Amygdala (tissue), 56 donors: ENCODE measurements around the gene RPRD1B.

ENCODE experiments used
- DNase-seq, 56 donors: peaks; one replicate each; lab custom pipeline; 2025; lab: John Stamatoyannopoulos, UW

The RPRD1B gene

DNA sequence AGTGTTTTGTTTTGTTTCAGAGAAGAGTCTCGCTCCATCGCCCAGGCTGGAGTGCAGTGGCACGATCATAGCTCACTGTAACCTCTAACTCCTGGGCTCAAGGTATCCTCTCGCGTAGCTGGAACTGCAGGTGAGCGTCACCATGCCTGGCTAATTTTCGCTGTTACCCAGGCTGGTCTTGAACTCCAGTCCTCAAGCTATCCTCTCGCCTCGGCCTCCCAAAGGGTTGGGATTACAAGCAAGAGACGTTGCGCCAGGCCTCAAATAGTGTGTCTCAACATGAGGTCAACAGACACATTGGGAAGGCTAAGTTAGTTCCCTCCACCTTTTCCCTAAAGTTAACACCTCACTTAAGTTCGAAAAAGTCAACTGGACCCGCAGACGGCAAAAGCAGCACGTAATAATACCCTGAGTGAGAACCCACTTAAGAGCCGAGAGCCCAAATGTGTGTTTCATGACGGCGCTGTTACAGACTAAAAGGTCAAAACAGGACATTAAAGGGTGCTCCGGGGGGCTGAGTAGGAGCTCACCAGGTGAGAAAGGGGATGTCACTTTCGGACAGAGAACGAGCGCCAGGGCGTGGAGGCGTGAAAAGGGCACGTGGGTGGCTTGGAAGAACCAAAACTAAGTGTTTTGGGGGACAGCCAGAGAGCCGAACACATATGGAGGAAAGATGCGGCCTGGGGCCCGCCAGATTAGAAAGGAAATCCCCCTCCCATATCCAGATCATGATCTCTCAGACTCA is 789 bp upstream of the RPRD1B start:
- DNase-seq: peak in 6 of 56 donors; percentile 39 to 57 (median 52)

DNA sequence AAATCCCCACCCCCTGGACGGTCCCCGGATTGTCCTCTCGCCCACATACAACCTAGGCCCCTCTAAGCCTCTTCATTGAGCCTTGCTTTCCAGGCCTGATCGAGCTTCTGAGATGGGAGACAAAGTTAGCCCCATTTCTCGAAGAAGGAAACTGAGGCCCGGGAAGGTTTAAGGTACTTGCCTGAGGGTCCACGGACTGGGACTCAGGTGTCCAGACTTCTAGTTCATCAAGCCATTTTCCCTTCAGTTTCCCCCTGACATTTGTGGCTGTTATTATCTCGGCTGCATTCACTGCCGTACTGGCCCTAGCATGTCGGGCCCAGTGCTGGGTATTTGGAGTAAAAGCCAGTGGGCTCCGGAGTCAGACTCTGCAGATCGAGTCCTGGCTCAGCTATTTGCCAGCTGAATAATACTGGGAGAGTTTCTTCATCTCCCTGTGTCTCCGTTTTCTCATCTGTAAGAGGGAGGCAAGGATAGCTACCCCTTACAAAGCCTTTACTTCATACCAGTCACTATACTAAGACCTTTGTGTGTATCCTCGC is 633 bp downstream of the RPRD1B start:
- DNase-seq: no peak

DNA sequence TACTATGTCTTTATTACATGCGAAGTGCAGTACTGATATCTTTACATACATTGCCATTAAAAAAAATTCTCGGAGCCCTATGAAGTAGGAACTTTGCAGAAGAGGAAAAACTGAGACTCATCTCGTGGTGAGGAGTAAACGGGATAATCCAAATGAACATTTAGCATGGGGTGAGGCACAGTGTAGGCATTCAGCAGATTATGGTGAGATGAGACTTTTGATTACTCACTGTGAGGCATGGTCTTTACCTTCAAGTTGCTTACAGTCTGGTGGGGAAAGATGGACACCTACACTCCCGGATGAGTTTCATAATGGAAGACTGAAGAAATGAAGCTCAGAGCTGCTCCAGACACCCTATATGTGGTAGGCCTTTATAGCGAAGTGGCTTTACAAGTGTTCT is 1.4 kb downstream of the RPRD1B start:
- no peak for DNase-seq

DNA sequence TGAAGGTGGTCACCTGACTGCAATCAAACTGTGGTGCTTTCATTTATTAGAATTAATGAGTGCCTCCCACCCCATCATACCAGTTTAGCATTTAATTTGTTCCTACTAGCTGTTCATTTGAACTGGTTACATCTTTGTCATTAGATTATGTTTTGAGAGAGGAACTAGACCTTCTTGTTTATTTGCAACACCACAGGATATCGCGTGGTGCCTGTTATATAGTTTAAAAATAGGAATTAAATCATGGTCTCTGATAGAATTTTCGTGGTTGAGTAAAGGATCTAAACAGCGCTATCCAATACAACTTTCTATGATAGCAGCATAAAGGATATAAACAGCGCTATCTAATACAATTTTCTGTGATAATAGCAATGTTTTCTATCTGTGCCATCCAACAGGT is 2.8 kb downstream of the RPRD1B start:
- no peak for DNase-seq

DNA sequence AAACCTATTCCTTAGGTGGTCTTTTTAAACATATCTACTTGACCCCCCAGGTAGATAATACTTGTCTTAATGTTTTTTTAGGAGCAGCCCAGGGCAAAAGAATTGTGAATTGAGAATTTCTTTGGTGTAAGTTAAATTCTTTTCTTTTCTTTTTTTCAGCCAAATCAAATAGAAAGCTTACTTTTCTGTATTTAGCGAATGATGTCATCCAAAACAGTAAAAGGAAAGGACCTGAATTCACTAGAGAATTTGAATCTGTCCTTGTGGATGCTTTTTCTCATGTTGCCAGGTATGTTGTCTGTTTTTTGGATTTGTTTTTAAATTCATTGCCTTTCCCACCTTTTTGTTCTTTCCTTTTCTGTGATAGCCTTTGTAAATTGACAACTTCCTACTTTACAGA is 6.7 kb downstream of the RPRD1B start:
- no peak for DNase-seq

DNA sequence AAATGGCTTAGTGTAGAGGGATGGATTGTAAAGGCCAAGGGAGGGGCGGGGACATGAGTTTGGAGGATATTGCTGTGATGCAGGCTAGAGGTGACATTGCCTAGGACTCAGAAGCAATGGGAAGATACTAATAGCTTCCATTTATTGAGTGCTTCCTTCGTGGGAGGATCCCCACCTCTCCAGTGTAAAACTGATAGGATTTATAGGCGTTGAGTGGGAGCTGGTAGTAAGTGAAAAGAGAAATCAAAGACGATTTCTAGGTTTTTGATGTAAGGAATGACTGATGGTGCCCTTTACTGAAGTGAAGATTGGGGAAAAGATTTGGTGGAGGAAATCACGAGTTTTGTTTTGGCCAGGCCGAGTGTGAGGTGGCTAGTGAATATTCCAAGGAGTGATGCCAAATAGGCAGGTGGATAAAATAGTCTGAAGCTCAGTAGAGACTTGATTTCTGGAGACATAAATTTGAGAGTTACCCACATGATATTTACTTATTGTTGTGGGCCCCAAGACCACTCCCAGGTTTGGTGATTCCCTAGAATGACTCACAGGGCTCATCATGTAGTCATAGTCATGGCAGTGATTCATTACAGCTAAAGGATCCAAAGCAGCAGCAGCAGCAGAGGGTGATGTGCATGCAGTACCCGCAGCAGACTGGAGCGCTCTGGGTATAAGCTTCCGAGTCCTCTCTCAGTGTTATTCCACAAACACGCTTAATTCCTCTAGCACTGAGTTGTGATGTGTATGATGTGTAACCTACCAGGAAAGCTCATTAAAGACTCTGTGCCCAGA is 10.2 kb downstream of the RPRD1B start:
- DNase-seq: peak in 2 of 56 donors; percentile 2 to 10

DNA sequence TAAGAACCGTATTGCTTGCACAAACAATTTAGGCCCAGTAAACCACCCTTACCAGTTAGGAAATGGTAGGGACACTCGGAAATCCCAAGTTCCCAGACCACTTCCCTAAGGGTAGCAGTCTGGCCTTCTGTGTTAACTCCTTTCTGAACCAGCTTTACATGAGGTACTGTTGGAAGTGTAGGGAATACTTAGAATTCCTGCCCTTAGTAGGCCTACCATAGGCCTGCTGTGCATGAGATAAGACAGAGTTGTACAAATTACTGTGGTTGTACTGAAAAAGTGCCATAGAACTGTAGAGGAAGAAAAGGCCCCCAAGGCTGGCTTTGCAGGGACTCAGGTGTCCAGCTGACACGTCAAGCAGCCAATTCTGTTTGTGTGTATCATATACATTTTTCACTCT is 11.1 kb downstream of the RPRD1B start:
- no peak for DNase-seq

DNA sequence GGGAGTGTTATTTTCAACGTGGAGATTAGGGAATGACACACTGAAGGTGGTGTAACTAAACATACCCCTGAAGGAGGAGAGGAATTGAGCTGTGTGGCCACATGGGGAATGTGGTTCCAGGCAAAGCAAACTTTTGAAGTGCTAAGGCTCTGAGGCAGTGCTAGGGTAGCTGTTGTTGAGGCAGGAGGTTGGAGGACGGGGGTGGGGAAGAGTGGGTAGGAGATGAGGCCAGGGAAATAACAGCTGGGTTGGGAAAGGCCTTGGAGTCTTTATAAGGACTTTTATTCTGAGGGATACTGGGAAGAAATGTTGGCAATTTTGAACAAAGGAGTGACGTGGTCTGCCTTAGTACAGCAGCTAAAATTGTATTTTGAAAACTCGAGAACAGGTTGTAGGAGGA is 13.0 kb downstream of the RPRD1B start:
- no peak for DNase-seq

DNA sequence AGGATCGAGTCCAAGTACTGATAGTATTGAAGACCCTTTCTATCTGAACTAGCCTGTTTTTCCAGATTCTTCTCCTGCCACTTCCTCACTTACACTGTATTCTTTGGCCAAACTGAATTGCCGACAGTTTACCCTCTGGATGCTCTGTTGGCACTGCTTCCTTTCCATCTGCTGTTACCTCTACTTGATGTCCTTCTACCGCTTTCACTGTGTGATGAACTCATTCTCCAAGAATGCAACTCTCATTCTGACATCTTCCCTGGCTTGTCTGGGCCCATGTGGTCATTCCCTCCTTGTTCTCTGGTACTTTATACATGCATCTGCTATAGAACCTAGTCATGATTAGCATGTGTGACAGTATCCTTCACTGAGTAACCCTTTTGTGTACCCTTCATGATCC is 16.3 kb downstream of the RPRD1B start:
- DNase-seq: no peak

DNA sequence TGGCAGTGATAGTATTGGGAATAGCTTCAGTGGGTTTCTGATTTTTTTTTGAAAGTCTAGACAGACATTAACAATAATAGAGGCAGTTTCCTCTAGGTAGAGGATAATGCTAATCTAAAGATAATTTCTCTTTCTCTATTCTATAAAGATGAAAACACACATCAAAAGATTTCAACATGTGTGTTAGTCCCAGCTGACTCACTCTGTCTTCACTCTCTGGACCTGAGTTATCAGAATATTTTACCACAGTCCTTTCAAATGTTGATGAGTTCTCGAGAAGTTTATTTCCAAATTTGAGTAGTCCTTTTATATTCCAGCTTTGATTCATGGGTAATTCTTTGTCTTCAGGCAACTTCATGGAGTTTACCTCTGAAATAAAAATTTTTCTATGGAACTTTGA is 17.1 kb downstream of the RPRD1B start:
- no peak for DNase-seq

DNA sequence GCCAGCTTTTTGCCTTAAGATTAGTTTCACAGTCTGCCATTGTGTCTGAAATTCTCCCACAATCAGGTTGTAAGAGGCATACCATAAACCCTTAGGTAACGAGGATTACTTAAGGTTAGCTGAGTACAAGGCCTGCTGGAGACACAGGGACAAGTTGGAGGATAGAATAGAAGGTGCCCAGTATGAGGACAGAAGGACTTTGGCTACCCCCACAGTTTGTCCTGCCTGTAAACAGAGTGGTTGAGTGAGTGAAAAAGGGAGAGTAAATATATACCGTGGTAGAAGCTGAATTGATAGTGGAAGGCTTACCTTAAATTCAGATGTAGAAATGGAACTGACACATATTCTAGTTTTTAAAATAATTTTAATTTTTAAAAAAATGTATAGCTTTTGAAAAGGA is 19.3 kb downstream of the RPRD1B start:
- no peak for DNase-seq

DNA sequence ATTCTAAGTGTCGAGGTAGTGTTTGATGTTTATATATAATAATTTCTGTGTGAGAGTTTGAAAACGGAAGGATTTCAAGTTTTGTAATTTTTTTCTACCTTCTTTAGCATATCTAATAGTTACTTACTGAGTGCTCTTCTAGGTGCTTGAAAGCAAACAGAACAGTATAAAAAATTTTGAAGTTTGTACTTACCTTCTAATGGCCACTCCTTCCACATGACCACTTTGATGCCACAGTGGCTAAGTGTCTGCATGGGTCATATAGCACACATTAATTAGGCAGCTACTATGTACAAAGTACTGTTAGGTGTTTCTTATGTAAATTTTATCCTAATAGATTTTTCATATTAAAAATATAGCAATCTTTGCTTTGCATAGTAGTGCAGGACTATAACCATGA is 21.1 kb downstream of the RPRD1B start:
- DNase-seq: no peak

DNA sequence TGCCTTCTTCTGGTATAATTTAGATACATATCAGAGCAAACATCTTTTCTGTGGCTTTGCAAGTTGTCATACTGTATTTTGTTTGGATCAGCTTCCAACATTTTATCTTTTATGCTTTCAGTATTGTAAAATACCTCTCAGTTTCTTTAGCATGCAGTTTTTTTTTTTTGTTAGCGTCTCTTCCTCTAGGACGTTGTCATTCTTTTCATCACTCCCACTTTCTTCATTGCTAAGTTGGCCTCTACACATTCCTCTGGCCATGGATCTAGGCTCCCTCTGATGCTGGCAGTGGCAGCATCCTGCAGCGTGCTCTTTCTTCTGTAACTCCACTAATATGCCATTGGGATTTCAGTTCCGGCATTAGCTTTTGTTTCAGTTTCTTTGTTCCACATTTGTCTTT is 21.7 kb downstream of the RPRD1B start:
- no peak for DNase-seq

DNA sequence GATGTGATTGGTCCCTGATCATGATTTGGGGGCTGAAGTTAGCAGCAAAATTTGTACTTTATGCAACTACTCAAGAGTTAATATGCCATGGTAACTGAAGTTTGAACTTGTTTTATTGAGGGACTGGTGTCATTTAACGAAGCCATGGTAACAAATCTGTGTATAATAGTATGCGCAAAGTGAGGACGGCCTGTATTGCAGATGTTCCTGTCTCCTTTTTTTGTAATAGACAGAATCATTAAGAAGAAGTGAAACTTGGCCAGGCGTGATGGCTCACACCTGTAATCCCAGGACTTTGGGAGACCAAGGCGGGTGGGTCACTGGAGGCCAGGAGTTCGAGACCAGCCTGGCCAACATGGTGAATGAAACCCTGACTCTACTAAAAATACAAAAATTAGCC is 22.3 kb downstream of the RPRD1B start:
- DNase-seq: no peak

DNA sequence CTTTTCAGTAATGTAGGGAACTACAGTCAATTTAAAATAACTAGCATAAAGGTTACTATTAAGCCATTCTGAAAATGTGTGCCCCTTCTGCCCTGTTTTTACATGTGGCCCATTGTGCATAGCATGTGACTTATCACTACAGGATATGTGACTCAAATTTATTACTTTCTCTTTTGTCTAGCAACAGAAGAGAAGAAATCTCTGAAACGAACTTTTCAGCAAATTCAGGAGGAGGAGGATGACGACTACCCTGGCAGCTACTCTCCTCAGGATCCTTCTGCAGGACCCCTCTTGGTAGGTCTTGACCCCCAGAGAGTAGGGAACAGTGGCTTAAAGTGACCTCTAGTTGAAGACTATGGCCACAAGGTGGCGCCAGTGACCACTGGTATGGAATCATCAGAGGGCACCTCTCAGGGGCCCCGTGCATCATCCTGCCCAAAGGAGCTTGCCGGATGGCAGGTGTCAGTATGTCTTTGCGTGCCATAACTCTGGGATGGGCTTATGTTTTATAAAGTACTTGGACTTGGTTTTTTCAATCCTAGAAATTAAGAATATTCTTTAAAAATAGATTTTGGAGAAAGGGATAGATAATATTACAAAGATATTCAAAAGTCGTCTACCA is 23.9 kb downstream of the RPRD1B start:
- DNase-seq: peak in 51 of 56 donors; percentile 6 to 85 (median 31)

DNA sequence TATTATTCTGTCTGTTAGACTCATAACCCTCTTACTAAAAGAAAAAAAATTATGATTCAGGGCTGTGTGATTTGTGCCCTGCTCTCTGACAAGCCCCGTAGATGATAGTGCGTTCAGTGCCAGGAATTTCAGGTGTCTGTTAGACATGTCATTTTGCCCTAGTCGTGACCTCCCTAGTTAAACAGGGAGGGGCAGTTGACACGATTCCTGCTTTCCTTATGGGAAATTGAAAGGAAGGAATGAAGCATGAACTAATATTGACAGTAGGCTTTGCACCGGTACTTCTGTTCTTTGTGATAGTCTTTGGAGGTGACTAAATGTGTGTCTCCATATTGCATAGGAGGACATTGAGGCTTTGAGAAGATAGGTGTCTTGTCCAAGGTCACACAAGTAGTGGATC is 26.3 kb downstream of the RPRD1B start:
- DNase-seq: no peak

DNA sequence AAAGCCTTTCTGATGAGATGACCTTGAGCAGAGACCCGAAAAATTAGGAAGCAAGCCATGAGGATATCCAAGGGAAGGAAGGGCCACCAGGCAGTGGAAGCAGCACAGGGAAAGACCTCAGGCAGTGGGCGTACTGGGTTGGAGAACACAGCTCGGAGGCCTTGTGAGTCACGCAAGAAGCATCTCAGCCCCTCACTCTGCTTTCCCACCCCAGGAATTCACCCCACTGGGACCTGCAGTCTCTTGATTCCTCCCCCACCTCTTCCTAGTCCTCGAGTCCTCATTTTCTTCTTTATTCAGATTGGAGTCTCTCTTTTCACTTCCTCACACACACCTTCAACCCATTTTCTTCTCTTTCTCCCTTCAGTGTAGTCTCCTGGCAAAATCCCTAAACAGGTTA is 27.0 kb downstream of the RPRD1B start:
- no peak for DNase-seq

DNA sequence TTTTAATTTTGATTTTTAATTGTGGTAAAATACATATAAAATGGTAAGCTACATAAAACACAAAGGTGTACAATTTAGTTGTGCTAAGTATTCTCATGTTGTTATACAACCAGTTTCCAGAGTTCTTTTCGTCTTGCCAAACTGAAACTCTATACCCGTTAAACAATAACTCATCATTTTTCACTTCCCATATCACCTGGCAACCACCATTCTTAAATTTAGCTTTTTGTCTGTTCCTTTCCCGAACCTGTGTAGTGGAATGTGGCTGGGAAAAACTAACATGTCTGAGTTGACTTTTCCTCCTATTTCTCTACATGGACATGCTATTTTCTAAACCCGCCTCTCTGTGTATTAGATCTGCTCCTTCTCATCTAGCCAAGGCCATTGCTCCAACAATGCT is 27.6 kb downstream of the RPRD1B start:
- DNase-seq: no peak

DNA sequence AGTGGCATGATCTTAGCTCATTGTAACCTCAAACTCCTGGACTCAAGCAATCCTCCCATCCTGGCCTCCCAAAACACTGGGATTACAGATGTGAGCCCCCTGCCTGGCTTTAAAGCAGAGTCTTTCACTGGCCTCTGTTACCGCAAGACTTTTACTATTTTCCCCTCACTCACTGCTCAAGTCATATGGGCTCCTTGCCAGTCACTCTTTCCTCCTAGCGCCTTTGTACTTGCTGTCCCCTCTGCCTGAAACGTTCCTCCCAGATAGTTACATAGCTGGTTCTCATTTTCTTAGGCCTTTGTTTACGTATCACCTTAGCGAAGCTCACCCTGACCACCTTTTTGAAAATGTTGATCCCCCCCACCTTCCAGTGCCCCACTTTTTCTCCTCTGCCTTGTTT is 29.3 kb downstream of the RPRD1B start:
- DNase-seq: no peak

DNA sequence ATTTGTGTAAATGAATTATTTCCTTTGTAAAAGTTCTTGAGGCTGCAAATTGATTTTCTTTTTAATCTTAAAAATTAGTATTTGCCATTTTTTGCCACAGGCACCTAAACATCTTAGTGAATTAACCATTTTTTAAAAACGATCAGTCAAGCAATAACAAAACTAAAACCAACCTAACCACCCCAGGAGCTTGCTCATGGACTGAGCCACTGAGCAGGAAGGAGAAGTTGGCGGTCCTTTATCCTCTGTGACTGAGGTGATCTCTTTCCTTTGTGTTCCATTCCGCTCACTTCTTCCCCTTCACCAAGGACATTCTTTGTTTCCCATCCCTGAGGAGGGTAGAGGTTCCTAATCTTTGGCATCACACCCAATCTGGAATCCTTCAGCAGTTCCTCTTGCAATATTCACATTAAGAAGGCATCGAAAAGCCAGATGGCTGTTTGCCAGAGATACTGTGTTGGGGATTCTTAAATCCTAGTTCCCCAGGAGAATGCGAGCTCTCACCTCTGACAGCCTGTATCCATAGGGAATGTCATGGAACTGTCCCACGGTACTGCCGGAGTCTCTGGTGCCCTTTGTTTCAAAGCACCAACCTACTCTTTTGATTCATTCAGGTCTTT is 30.5 kb downstream of the RPRD1B start:
- peak in 1 of 56 donors; percentile 7 for DNase-seq
